Measurements from ENCODE around the gene NKAIN1.
A peak's percentile ranks its signal among the peaks of the same experiment; 100 is the strongest.

The NKAIN1 gene

GRCh38 chr1:31135973-31136600 lies 103.6 kb downstream of the NKAIN1 start:
- Mint-ChIP-seq H3K36me3 (ENCODE audit: low read depth) (no peaks in the 10 kb centered on the region), H3K9me3 (peaks cover 13% of the 10 kb centered on the region)

GRCh38 chr1:31133368-31133767 lies 106.3 kb downstream of the NKAIN1 start:
- peaks cover 7% of the 10 kb centered on the region for H3K4me1 Mint-ChIP-seq
- no peaks in the 10 kb centered on the region for H3K36me3 Mint-ChIP-seq (ENCODE audit: low read depth)
- H3K4me3 Mint-ChIP-seq = no peak overlapping the region
- H3K27ac Mint-ChIP-seq = peak overlapping the region; percentile 30
- peaks cover 13% of the 10 kb centered on the region for H3K9me3 Mint-ChIP-seq
- H3K27me3 Mint-ChIP-seq (ENCODE audit: low read depth, poor library complexity) = peaks cover 11% of the 10 kb centered on the region
- DNase-seq = no peak
- TF ChIP-seq CTCF (IDR thresholded peaks at IDR 0.05) = no peak

More at GRCh38 chr1:31135973-31136600, 103.6 kb downstream of the NKAIN1 start:
- TF ChIP-seq CTCF (IDR thresholded peaks at IDR 0.05) = no peak
- DNase-seq = no peak
- Mint-ChIP-seq H3K4me3 (no peak overlapping the region), H3K27ac (no peak overlapping the region), H3K4me1 (peaks cover 7% of the 10 kb centered on the region), H3K27me3 (ENCODE audit: low read depth, poor library complexity) (peaks cover 7% of the 10 kb centered on the region)
